ENCODE results near the gene CDNF.

Gene CDNF

GRCh38 chr10:14810969-14811953 is 26.6 kb downstream of the CDNF start:
- TF ChIP-seq CTCF (IDR thresholded peaks at IDR 0.05; ENCODE audit: low read depth, low read length) = no peak
- DNase-seq (ENCODE audit: extremely low read depth, low read depth) = no peak

- no peak for DNase-seq (ENCODE audit: extremely low read depth, low read depth)
- no peak for TF ChIP-seq CTCF (IDR thresholded peaks at IDR 0.05; ENCODE audit: low read depth, low read length)
Observed at GRCh38 chr10:14806318-14806717, 31.5 kb downstream of the CDNF start.

- no peak for TF ChIP-seq CTCF (IDR thresholded peaks at IDR 0.05; ENCODE audit: low read depth, low read length)
- DNase-seq (ENCODE audit: extremely low read depth, low read depth) = no peak
Observed at GRCh38 chr10:14803827-14804226, 34.0 kb downstream of the CDNF start.

GRCh38 chr10:14801723-14802122 is 36.1 kb downstream of the CDNF start:
- no peak; the same call in 1 of the 2 replicates for TF ChIP-seq CTCF (IDR thresholded peaks at IDR 0.05; ENCODE audit: low read depth, low read length)
- DNase-seq (ENCODE audit: extremely low read depth, low read depth) = no peak

- no peak for TF ChIP-seq CTCF (IDR thresholded peaks at IDR 0.05; ENCODE audit: low read depth, low read length)
- no peak for DNase-seq (ENCODE audit: extremely low read depth, low read depth)
Observed at GRCh38 chr10:14800397-14800796, 37.4 kb downstream of the CDNF start.

GRCh38 chr10:14798636-14799035 is 39.2 kb downstream of the CDNF start:
- DNase-seq (ENCODE audit: extremely low read depth, low read depth) = no peak
- TF ChIP-seq CTCF (IDR thresholded peaks at IDR 0.05; ENCODE audit: low read depth, low read length) = no peak

- DNase-seq (ENCODE audit: extremely low read depth, low read depth) = no peak
- no peak for TF ChIP-seq CTCF (IDR thresholded peaks at IDR 0.05; ENCODE audit: low read depth, low read length)
Observed at GRCh38 chr10:14787938-14788337, 49.9 kb downstream of the CDNF start.

All from AG09319 (cell line).